SK-N-SH treated with all-trans-retinoic acid at 6 μM for 48 hours (cell line): ENCODE measurements around the gene CSRP1.
A peak's percentile ranks its signal among the peaks of the same experiment; 100 is the strongest.

Experiments
- ATAC-seq: fragments of 200-7000 bp; cut with Tn5 transposase; 3 replicates; pipeline ENCODE4 v1.9.1; 2020; ENCODE audit warnings: mild to moderate bottlenecking, moderate library complexity
- ARNTL ChIP-seq: fragments of 450-650 bp; formaldehyde crosslinking; IDR thresholded peaks from 2 replicates; pipeline ENCODE4 v1.5.0; 2020; ENCODE audit warnings: low read depth, mild to moderate bottlenecking, moderate library complexity, borderline replicate concordance
- BACH2 ChIP-seq: fragments of 250-450 bp; sonication (Bioruptor Pico); IDR thresholded peaks from 2 replicates; pipeline ENCODE4 v1.9.0; 2021; ENCODE audit warnings: mild to moderate bottlenecking, borderline replicate concordance
- CREB5 ChIP-seq: fragments of 250-450 bp; sonication (Bioruptor Pico); IDR thresholded peaks from 2 replicates; pipeline ENCODE4 v1.5.1; 2020; ENCODE audit warnings: low read depth, mild to moderate bottlenecking, moderate library complexity
- CSDC2 ChIP-seq: fragments of 250-450 bp; sonication (Bioruptor Pico); IDR thresholded peaks from 2 replicates; pipeline ENCODE4 v1.5.0; 2020; ENCODE audit warnings: mild to moderate bottlenecking, moderate library complexity
- CSRNP3 ChIP-seq: fragments of 250-450 bp; sonication (Bioruptor Pico); IDR thresholded peaks from 2 replicates; pipeline ENCODE4 v1.5.1; 2021; ENCODE audit warnings: mild to moderate bottlenecking, moderate library complexity
- ESRRG ChIP-seq: fragments of 250-450 bp; sonication (Bioruptor Pico); IDR thresholded peaks from 2 replicates; pipeline ENCODE4 v1.6.1; 2021; ENCODE audit warnings: mild to moderate bottlenecking
- GLIS3 ChIP-seq: fragments of 250-450 bp; sonication (Bioruptor Pico); IDR thresholded peaks from 2 replicates; pipeline ENCODE4 v1.5.0; 2020; ENCODE audit warnings: mild to moderate bottlenecking, moderate library complexity
- ISL1 ChIP-seq: fragments of 250-450 bp; sonication (Bioruptor Pico); IDR thresholded peaks from 2 replicates; pipeline ENCODE4 v2.1.2; 2022; ENCODE audit warnings: mild to moderate bottlenecking, moderate library complexity
- OSR1 ChIP-seq: fragments of 250-450 bp; sonication (Bioruptor Pico); IDR thresholded peaks from 2 replicates; pipeline ENCODE4 v1.8.0; 2022; ENCODE audit warnings: moderate library complexity, mild to moderate bottlenecking, inconsistent platforms
- PPARA ChIP-seq: fragments of 250-450 bp; sonication (Bioruptor Pico); IDR thresholded peaks from 2 replicates; pipeline ENCODE4 v1.5.0; 2020; ENCODE audit warnings: mild to moderate bottlenecking, borderline replicate concordance
- SNAI2 ChIP-seq: fragments of 250-450 bp; sonication (Bioruptor Pico); IDR thresholded peaks from 2 replicates; pipeline ENCODE4 v1.5.0; 2020; ENCODE audit warnings: mild to moderate bottlenecking, moderate library complexity
- TCF4 ChIP-seq: fragments of 250-450 bp; sonication (Bioruptor Pico); IDR thresholded peaks from 2 replicates; pipeline ENCODE4 v1.8.0; 2021; ENCODE audit warnings: mild to moderate bottlenecking, moderate library complexity, borderline replicate concordance
- TOX ChIP-seq: fragments of 250-450 bp; sonication (Bioruptor Pico); IDR thresholded peaks from 2 replicates; pipeline ENCODE4 v1.8.0; 2021; ENCODE audit warnings: mild to moderate bottlenecking, moderate library complexity, borderline replicate concordance
- ZC3H10 ChIP-seq: fragments of 250-450 bp; sonication (Bioruptor Pico); IDR thresholded peaks from 2 replicates; pipeline ENCODE4 v1.5.1; 2021; ENCODE audit warnings: mild to moderate bottlenecking, moderate library complexity
- ZFP3 ChIP-seq: fragments of 250-450 bp; sonication (Bioruptor Pico); IDR thresholded peaks from 2 replicates; pipeline ENCODE4 v1.5.0; 2020; ENCODE audit warnings: mild to moderate bottlenecking, moderate library complexity
- ZFP30 ChIP-seq: fragments of 450-650 bp; formaldehyde crosslinking; IDR thresholded peaks from 2 replicates; pipeline ENCODE4 v1.5.0; 2022; ENCODE audit warnings: mild to moderate bottlenecking, moderate library complexity
- ZNF565 ChIP-seq: fragments of 450-650 bp; formaldehyde crosslinking; conservative IDR thresholded peaks from 2 replicates; pipeline ENCODE4 v1.5.0; 2020; ENCODE audit warnings: low read depth, mild to moderate bottlenecking, moderate library complexity
- ZNF70 ChIP-seq: fragments of 450-650 bp; formaldehyde crosslinking; IDR thresholded peaks from 2 replicates; pipeline ENCODE4 v1.5.0; 2020; ENCODE audit warnings: mild to moderate bottlenecking, moderate library complexity
- ZNF8 ChIP-seq: fragments of 450-650 bp; formaldehyde crosslinking; IDR thresholded peaks from 2 replicates; pipeline ENCODE4 v1.5.0; 2020; ENCODE audit warnings: mild to moderate bottlenecking, moderate library complexity
- TF ChIP-seq, protein P1 (sequence below): fragments of 250-450 bp; sonication (Bioruptor Pico); IDR thresholded peaks from 2 replicates; pipeline ENCODE4 v1.8.0; 2021; ENCODE audit warnings: low read depth, mild to moderate bottlenecking, moderate library complexity, borderline replicate concordance
- TF ChIP-seq, protein P2 (sequence below): fragments of 250-450 bp; sonication (Bioruptor Pico); IDR thresholded peaks from 2 replicates; pipeline ENCODE4 v1.5.0; 2020; ENCODE audit warnings: mild to moderate bottlenecking, moderate library complexity

CSRP1 gene

GRCh38 chr1:201507360-201507675, 395 bp upstream of the CSRP1 start:
- TF ChIP-seq OSR1 (no peak), ZNF70 (CRISPR knock-in tag) (no peak), ZFP3 (CRISPR knock-in tag) (0 out of 2 replicates have a peak, but pooled peaks have one; percentile 6), BACH2 (CRISPR knock-in tag) (no peak)
- TF ChIP-seq, all 23 proteins: peak for 1
- ATAC-seq = no peak

DNA sequence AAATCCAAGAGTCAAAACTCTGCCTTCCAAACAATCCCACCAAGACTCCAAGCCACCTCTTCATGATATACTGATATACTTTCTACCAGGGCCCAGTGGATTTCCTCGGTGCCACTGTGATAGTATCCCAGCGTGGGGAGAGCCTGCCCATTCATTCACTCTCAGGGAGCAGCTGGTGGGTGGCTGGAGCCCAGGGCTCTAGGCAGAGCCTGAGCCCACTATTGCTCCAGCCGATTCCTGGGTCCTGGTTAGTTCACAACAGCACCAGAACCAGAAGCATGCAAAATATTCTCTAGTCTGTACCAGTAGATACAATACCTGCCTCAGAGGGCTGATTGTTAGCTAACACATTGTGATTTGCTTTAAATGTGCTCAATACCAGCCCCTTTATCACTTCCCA, 831 bp downstream of the CSRP1 start:
- ATAC-seq = peak; percentile 6
- TF ChIP-seq, protein P1, sequence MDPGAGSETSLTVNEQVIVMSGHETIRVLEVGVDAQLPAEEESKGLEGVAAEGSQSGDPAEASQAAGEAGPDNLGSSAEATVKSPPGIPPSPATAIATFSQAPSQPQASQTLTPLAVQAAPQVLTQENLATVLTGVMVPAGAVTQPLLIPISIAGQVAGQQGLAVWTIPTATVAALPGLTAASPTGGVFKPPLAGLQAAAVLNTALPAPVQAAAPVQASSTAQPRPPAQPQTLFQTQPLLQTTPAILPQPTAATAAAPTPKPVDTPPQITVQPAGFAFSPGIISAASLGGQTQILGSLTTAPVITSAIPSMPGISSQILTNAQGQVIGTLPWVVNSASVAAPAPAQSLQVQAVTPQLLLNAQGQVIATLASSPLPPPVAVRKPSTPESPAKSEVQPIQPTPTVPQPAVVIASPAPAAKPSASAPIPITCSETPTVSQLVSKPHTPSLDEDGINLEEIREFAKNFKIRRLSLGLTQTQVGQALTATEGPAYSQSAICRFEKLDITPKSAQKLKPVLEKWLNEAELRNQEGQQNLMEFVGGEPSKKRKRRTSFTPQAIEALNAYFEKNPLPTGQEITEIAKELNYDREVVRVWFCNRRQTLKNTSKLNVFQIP (CRISPR knock-in tag) = no peak
- TF ChIP-seq CSDC2 (CRISPR knock-in tag) (no peak), SNAI2 (CRISPR knock-in tag) (no peak), ZFP30 (CRISPR knock-in tag) (no peak), CSRNP3 (CRISPR knock-in tag) (no peak), TOX (CRISPR knock-in tag) (no peak), ESRRG (CRISPR knock-in tag) (no peak), ISL1 (CRISPR knock-in tag) (no peak), GLIS3 (no peak), TCF4 (no peak), ARNTL (CRISPR knock-in tag) (no peak), ZNF565 (no peak), ZC3H10 (CRISPR knock-in tag) (no peak), PPARA (CRISPR knock-in tag) (no peak)
- TF ChIP-seq, protein P2, sequence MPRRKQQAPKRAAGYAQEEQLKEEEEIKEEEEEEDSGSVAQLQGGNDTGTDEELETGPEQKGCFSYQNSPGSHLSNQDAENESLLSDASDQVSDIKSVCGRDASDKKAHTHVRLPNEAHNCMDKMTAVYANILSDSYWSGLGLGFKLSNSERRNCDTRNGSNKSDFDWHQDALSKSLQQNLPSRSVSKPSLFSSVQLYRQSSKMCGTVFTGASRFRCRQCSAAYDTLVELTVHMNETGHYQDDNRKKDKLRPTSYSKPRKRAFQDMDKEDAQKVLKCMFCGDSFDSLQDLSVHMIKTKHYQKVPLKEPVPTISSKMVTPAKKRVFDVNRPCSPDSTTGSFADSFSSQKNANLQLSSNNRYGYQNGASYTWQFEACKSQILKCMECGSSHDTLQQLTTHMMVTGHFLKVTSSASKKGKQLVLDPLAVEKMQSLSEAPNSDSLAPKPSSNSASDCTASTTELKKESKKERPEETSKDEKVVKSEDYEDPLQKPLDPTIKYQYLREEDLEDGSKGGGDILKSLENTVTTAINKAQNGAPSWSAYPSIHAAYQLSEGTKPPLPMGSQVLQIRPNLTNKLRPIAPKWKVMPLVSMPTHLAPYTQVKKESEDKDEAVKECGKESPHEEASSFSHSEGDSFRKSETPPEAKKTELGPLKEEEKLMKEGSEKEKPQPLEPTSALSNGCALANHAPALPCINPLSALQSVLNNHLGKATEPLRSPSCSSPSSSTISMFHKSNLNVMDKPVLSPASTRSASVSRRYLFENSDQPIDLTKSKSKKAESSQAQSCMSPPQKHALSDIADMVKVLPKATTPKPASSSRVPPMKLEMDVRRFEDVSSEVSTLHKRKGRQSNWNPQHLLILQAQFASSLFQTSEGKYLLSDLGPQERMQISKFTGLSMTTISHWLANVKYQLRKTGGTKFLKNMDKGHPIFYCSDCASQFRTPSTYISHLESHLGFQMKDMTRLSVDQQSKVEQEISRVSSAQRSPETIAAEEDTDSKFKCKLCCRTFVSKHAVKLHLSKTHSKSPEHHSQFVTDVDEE (CRISPR knock-in tag) = no peak

- ATAC-seq = peak; percentile 11
- TF ChIP-seq PPARA (CRISPR knock-in tag) (no peak), ARNTL (CRISPR knock-in tag) (no peak), ZC3H10 (CRISPR knock-in tag) (peak; percentile 27; the same call in 1 of the 2 replicates), BACH2 (CRISPR knock-in tag) (no peak), ZNF70 (CRISPR knock-in tag) (no peak), TOX (CRISPR knock-in tag) (no peak)
Observed at GRCh38 chr1:201505503-201505890, 1.4 kb downstream of the CSRP1 start.

DNA sequence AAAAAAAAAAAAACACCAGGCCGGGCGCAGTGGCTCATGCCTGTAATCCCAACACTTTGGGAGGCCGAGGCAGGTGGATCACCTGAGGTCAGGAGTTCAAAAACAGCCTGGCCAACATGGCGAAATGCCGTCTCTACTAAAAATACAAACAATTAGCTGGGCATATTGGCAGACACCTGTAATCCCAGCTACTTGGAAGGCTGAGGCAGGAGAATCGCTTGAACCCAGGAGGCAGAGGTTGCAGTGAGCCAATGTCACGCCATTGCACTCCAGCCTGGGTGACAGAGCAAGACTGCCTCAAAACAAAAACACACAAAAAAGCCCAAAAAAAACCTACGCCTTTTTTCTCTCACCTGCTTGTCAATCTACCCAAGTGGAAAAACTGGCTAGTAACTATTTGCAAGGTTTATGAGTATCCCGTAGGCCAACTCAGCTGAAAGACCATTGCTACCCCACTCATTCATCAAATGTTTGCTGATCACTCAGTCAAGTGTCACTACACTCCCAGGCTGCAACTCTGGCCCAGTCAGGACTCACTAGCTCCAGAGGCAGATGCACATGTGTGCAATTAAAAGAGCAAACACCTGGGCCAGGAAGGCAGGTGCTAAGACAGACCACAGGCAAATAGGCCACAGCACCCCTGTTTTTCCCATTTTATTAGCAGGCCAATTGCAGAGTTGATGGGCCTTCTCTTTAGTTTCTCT, 2.0 kb downstream of the CSRP1 start:
- no peak for ATAC-seq
- TF ChIP-seq ARNTL (CRISPR knock-in tag) = no peak
- no peak for TF ChIP-seq BACH2 (CRISPR knock-in tag)
- TF ChIP-seq ZFP30 (CRISPR knock-in tag) = no peak
- TF ChIP-seq CREB5 (CRISPR knock-in tag) = no peak
- no peak for TF ChIP-seq CSRNP3 (CRISPR knock-in tag)
- TF ChIP-seq ZNF8 (CRISPR knock-in tag) = no peak
- TF ChIP-seq ZNF70 (CRISPR knock-in tag) = no peak
- TF ChIP-seq SNAI2 (CRISPR knock-in tag) = no peak
- no peak; the same call in 1 of the 2 replicates for TF ChIP-seq ZC3H10 (CRISPR knock-in tag)
